Liver (tissue), 3 donors: ENCODE data around the gene FAM117A.

ENCODE experiments used
- EGR1 ChIP-seq, 2 donors: IDR thresholded peaks; 2 replicates each; pipeline ENCODE4 v1.6.1; 2016 to 2018; ENCODE audit warnings: antibody characterized with exemption in 2 of 2, low read depth in 2 of 2
- GABPA ChIP-seq, 2 donors: IDR thresholded peaks in 1 of 2; conservative IDR thresholded peaks in 1 of 2; 2 replicates each; pipeline ENCODE4 v1.6.1; 2016; ENCODE audit warnings: antibody characterized with exemption in 2 of 2, mild to moderate bottlenecking in 1 of 2, moderate library complexity in 1 of 2
- RAD21 ChIP-seq, 2 donors: IDR thresholded peaks; 2 replicates each; pipeline ENCODE4 v1.6.1; 2016; ENCODE audit warnings: antibody characterized with exemption in 2 of 2, mild to moderate bottlenecking in 2 of 2
- SP1 ChIP-seq: IDR thresholded peaks from 2 replicates; pipeline ENCODE4 v1.6.1; 2018; ENCODE audit warnings: antibody characterized with exemption, mild to moderate bottlenecking
- TAF1 ChIP-seq: conservative IDR thresholded peaks from 2 replicates; pipeline ENCODE4 v1.6.1; 2016; ENCODE audit warnings: antibody characterized with exemption, mild to moderate bottlenecking
- TF ChIP-seq, protein P1 (sequence below): fragments of 150-350 bp; IDR thresholded peaks from 2 replicates; pipeline ENCODE4 v1.5.1; 2017; ENCODE audit warnings: improper control_type of control experiment, low read depth, low read length; ENCODE audit not compliant: missing input control
- TF ChIP-seq, protein P2 (sequence below): IDR thresholded peaks from 2 replicates; pipeline ENCODE4 v1.6.1; 2016; ENCODE audit warnings: antibody characterized with exemption
- donor health status: healthy.
- donor health status: healthy.

DNA sequence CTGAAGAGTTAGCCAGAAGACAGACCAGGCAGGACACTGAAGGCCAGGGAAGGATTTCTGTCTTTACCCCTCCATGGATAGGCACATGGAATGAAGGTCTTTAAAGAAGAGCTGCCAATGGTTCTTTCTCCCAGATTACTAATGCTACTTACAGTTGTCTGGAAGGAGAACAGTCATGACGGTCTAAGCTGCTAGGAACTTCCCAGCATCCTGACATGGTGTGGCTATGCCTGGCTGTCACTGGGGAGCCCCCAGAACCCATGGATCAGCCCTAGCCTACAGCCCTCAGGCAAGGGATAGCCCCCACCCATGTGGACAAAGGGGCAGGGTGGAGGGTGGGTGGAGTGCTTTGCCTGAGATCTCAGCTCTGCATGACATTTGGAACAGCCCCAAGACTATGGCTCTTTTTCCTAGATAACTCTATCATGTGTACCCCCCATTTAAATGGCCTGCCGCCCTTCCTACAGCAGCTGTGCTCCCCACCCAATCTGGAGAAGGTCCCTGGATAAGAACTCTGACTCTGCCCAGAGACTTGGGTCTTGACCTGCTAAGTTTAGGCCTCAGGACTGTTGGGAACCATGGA is 15.3 kb upstream of the FAM117A start:
- TF ChIP-seq GABPA (IDR thresholded peaks at IDR 0.05 in 1 of 2, conservative IDR thresholded peaks at IDR 0.05 in 1 of 2), result no peak
- TF ChIP-seq, protein P1, sequence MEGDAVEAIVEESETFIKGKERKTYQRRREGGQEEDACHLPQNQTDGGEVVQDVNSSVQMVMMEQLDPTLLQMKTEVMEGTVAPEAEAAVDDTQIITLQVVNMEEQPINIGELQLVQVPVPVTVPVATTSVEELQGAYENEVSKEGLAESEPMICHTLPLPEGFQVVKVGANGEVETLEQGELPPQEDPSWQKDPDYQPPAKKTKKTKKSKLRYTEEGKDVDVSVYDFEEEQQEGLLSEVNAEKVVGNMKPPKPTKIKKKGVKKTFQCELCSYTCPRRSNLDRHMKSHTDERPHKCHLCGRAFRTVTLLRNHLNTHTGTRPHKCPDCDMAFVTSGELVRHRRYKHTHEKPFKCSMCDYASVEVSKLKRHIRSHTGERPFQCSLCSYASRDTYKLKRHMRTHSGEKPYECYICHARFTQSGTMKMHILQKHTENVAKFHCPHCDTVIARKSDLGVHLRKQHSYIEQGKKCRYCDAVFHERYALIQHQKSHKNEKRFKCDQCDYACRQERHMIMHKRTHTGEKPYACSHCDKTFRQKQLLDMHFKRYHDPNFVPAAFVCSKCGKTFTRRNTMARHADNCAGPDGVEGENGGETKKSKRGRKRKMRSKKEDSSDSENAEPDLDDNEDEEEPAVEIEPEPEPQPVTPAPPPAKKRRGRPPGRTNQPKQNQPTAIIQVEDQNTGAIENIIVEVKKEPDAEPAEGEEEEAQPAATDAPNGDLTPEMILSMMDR, result no peak
- TF ChIP-seq TAF1, result no peak
- TF ChIP-seq, protein P2, sequence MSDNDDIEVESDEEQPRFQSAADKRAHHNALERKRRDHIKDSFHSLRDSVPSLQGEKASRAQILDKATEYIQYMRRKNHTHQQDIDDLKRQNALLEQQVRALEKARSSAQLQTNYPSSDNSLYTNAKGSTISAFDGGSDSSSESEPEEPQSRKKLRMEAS, result no peak
- no peak for TF ChIP-seq RAD21 (IDR thresholded peaks at IDR 0.05)
- no peak for TF ChIP-seq SP1
- TF ChIP-seq EGR1 (IDR thresholded peaks at IDR 0.05; ENCODE audit: low read depth in 2 of 2), result no peak
